Upper lobe of left lung (tissue), 6 donors: ENCODE measurements around the gene TRIM47. TPM values are rescaled to one million over a fixed set of nuclear protein-coding genes. Genes with fewer than 3 reads are reported as not detected.

ENCODE experiments used
- ATAC-seq, 2 donors: fragments of 200-7000 bp; cut with Tn5 transposase; one replicate each; pipeline ENCODE4 v1.9.1; 2022; ENCODE audit warnings: mild to moderate bottlenecking in 2 of 2, moderate library complexity in 2 of 2; ENCODE audit not compliant: low FRiP score in 2 of 2
- DNase-seq, 2 donors: peaks; one replicate each; pipeline ENCODE4 v3.0.0-alpha.2; 2019 to 2020
- H3K27ac ChIP-seq, 4 donors: fragments of 200-600 bp; sonication (generic); one replicate each; pipeline ENCODE4 v1.5.1; 2016 to 2019
- H3K27me3 ChIP-seq, 4 donors: fragments of 200-600 bp; sonication (generic); one replicate each; pipeline ENCODE4 v1.5.1; 2017 to 2019
- H3K36me3 ChIP-seq, 4 donors: fragments of 200-600 bp; sonication (generic); one replicate each; pipeline ENCODE4 v1.5.1; 2016 to 2019
- H3K4me1 ChIP-seq, 4 donors: fragments of 200-600 bp; sonication (generic); one replicate each; pipeline ENCODE4 v1.5.1; 2018 to 2019
- H3K4me3 ChIP-seq, 4 donors: fragments of 200-600 bp; sonication (generic); one replicate each; pipeline ENCODE4 v1.5.1; 2017 to 2019; ENCODE audit warnings: mild to moderate bottlenecking in 2 of 4, moderate library complexity in 1 of 4
- H3K9me3 ChIP-seq, 4 donors: fragments of 200-600 bp; sonication (generic); one replicate each; pipeline ENCODE4 v1.5.1; 2018 to 2019
- EP300 ChIP-seq, 4 donors: sonication (generic); formaldehyde crosslinking; IDR thresholded peaks; one replicate each; pipeline ENCODE4 v1.5.1; 2017; ENCODE audit warnings: antibody characterized with exemption in 4 of 4, control low read depth in 2 of 4
- POLR2A ChIP-seq, 4 donors: fragments of 450-650 bp; IDR thresholded peaks; one replicate each; pipeline ENCODE4 v1.5.1; 2016 to 2017; ENCODE audit warnings: antibody characterized with exemption in 4 of 4, mild to moderate bottlenecking in 2 of 4
- POLR2AphosphoS5 ChIP-seq, 2 donors: sonication (generic); formaldehyde crosslinking; IDR thresholded peaks; one replicate each; pipeline ENCODE4 v1.5.1; 2017; ENCODE audit warnings: antibody characterized with exemption in 2 of 2
- WGBS, 2 donors: methylation state at CpG; one replicate each; pipeline ENCODE4 v1.1.5; 2017 to 2018; 5-methylcytosine and 5-hydroxymethylcytosine counted together
- total RNA-seq, 6 donors: library from RNA; depleted of rRNA in 4 of 6; stranded (reverse); fragments of >200 nt in 4 of 6; gene quantifications; one replicate each; pipeline versions ENCODE4 v1.1.0 to v1.2.1, GENCODE V29; 2016 to 2021
- TF ChIP-seq, protein P1 (sequence below), 6 experiments: fragments of 450-650 bp in 4 of 6; fragments of 200-600 bp in 2 of 6; sonication (generic) in 2 of 6; IDR thresholded peaks; one replicate each; pipeline ENCODE4 v1.5.1; 2016 to 2019; ENCODE audit warnings: antibody characterized with exemption in 6 of 6
- donor health status: DM: no; HTN: no; CAD: no; lungs with moderate emphysema.
- donor health status: DM: no; HTN: yes; CAD: no; lungs with severe emphysema.

Gene TRIM47
- total RNA-seq, 6 donors from 2014 or later = 20.1 to 55.6 (median 33.3) TPM

DNA sequence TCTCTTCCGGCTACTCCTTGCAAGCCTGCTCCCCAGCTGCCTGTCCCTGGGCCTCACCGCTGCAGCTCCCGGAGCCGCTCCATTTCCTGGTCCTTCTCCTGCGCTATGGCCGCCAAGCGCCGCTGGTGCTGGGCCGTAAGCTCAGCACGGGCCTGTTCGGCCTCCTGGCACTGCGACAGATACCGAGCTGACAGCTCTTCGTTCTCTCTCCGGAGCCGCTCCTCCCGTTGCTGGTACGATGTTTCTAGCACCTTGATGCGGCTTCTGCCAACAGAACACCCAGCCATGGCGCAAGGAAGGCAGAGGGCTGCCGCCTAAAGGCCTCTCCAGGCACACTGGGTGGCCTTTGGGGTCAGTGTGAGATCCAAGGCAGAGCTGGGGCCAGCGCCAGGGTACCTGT is 41.2 kb upstream of the TRIM47 start:
- peaks cover 0 to 5% (median 0%) of the 10 kb centered on the region in 4 donors for H3K4me1 ChIP-seq
- H3K27me3 ChIP-seq = no peaks in the 10 kb centered on the region
- no peaks in the 10 kb centered on the region for H3K9me3 ChIP-seq
- H3K36me3 ChIP-seq = peaks cover 0 to 11% (median 4%) of the 10 kb centered on the region in 4 donors
- 89 to 91% methylated on average over 1 to 16 of the region's 22 CpGs for WGBS, 2 donors
- DNase-seq (no peak), ATAC-seq (no peak)
- no peak overlapping the region for H3K4me3 ChIP-seq
- no peak for TF ChIP-seq EP300 (IDR thresholded peaks at IDR 0.05)
- TF ChIP-seq POLR2AphosphoS5 (IDR thresholded peaks at IDR 0.05) = no peak
- no peak for TF ChIP-seq POLR2A (IDR thresholded peaks at IDR 0.05)
- TF ChIP-seq, protein P1, sequence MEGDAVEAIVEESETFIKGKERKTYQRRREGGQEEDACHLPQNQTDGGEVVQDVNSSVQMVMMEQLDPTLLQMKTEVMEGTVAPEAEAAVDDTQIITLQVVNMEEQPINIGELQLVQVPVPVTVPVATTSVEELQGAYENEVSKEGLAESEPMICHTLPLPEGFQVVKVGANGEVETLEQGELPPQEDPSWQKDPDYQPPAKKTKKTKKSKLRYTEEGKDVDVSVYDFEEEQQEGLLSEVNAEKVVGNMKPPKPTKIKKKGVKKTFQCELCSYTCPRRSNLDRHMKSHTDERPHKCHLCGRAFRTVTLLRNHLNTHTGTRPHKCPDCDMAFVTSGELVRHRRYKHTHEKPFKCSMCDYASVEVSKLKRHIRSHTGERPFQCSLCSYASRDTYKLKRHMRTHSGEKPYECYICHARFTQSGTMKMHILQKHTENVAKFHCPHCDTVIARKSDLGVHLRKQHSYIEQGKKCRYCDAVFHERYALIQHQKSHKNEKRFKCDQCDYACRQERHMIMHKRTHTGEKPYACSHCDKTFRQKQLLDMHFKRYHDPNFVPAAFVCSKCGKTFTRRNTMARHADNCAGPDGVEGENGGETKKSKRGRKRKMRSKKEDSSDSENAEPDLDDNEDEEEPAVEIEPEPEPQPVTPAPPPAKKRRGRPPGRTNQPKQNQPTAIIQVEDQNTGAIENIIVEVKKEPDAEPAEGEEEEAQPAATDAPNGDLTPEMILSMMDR (IDR thresholded peaks at IDR 0.05) = no peak
- H3K27ac ChIP-seq = no peak overlapping the region

DNA sequence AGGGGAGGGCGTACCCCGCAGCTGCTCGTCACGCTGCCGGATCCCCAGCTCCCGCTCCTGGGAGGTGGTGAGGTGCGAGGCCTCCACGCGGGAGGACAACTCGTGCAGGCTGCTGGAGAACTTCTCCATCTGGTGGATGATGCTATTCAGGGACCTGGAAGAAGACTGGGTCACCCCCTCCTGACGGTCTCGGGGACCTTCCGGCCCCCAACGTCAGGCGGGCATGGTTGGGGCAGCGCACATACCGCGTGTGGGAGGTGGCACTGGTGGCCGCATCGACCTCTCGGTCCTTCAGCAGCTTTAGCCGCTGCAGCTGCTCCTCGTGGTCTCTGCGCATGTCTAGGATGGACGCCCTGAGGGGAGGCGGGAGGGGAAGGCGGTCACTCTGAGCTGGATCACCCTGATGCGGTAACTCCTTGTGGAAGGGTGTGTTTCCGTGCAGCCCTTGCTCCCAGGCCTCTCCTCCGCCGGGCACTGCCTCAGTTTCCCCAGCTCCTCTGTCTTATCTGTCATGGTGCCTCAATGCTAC is 39.6 kb upstream of the TRIM47 start:
- 95 to 96% methylated on average over 18 to 31 of the region's 31 CpGs for WGBS, 2 donors
- Histone ChIP-seq H3K27me3 (no peaks in the 10 kb centered on the region), H3K36me3 (peaks cover 0 to 21% (median 9%) of the 10 kb centered on the region in 4 donors), H3K4me1 (no peaks in the 10 kb centered on the region), H3K9me3 (no peaks in the 10 kb centered on the region), H3K27ac (no peak overlapping the region), H3K4me3 (no peak overlapping the region)
- no peak for DNase-seq
- no peak for ATAC-seq
- TF ChIP-seq, protein P1 (IDR thresholded peaks at IDR 0.05) = no peak
- no peak for TF ChIP-seq EP300 (IDR thresholded peaks at IDR 0.05)
- TF ChIP-seq POLR2A (IDR thresholded peaks at IDR 0.05) = no peak
- TF ChIP-seq POLR2AphosphoS5 (IDR thresholded peaks at IDR 0.05) = no peak

DNA sequence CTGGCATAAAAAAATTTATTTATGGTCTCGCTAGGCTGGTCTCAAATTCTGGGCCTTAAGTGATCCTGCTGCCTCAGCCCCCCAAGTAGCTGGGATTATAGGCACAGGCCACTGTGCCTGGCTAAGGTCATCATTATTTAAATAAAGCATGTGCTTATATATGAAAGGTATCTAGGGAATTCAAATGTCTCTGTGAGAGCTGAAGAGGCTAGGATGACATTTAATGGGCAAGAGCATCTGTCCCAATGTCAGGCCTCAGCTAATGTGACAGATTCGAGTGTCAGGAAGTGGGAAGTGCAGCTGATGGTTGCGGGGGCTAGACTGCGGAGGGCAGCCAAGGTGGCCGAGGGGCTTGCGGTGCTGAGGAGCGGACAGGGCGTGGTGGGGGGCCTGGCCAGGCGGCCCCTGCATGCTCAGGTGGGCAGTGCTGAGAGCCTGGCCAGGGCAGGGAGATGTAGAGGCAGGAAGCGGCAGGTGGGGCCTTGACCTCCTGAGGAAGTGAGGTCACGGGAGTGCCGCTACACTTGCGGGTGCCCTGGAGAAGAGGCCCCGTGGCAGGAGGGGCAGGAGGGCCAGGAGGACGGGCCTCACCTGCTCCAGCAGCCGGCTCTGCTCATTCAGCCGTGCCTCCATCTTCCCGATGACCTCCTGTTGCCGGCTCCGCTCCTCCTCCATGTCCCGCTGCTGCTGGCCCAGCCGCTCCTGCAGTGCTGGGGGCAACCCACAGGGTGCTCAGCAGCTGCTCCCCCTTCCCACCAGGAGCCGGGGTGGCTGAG is 38.9 kb upstream of the TRIM47 start:
- DNase-seq = no peak
- Histone ChIP-seq H3K4me3 (no peak overlapping the region), H3K27me3 (no peaks in the 10 kb centered on the region), H3K36me3 (peaks cover 0 to 21% (median 9%) of the 10 kb centered on the region in 4 donors), H3K27ac (no peak overlapping the region), H3K4me1 (no peaks in the 10 kb centered on the region), H3K9me3 (no peaks in the 10 kb centered on the region)
- TF ChIP-seq, protein P1 (IDR thresholded peaks at IDR 0.05) = no peak
- TF ChIP-seq EP300 (IDR thresholded peaks at IDR 0.05) (no peak), POLR2A (IDR thresholded peaks at IDR 0.05) (no peak), POLR2AphosphoS5 (IDR thresholded peaks at IDR 0.05) (no peak)
- ATAC-seq = no peak
- 89% methylated on average over 22 of the region's 23 CpGs for WGBS, 2 donors

DNA sequence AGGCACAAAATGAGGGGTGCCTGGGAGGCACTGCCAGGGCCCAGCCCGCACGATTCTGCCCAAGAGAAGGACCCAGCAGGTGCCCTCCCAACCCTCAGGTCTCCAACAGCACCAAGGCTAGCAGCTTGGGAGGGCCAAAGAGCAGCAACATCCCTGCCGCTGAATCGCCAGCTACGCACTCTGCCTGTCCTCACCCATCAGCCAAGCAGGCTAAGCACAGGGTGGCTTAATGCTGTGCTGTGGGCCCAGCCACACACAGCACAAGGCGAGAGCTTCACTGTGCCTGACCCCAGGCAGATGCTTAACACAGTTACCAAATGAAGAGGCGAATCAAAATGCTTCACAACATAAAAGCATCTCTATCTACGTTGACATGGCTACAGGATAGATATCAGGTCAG is 36.9 kb upstream of the TRIM47 start:
- H3K9me3 ChIP-seq = no peaks in the 10 kb centered on the region
- WGBS, 2 donors = 91 to 98% methylated on average over 3 to 8 of the region's 8 CpGs
- H3K4me1 ChIP-seq = peaks cover 4 to 8% (median 7%) of the 10 kb centered on the region in 4 donors
- H3K36me3 ChIP-seq = peaks cover 0 to 21% (median 9%) of the 10 kb centered on the region in 4 donors
- ATAC-seq (no peak), DNase-seq (no peak)
- H3K4me3 ChIP-seq = no peak overlapping the region
- TF ChIP-seq POLR2A (IDR thresholded peaks at IDR 0.05) (no peak), POLR2AphosphoS5 (IDR thresholded peaks at IDR 0.05) (no peak), EP300 (IDR thresholded peaks at IDR 0.05) (no peak)
- TF ChIP-seq, protein P1 (IDR thresholded peaks at IDR 0.05) = no peak
- no peaks in the 10 kb centered on the region for H3K27me3 ChIP-seq
- no peak overlapping the region for H3K27ac ChIP-seq
